HEK293 (cell line): Measurements from ENCODE around the gene ZMYM2.

Experiments used
- CTCF ChIA-PET: fragments of 350-600 bp; formaldehyde crosslinking; extraction: SDS; loops from one replicate; lab custom pipeline; 2021; ENCODE audit warnings: antibody characterized with exemption; lab: Yijun Ruan, JAX
- POLR2A ChIA-PET: fragments of 300-600 bp; formaldehyde crosslinking; extraction: SDS; loops from one replicate; lab custom pipeline; 2020; ENCODE audit warnings: antibody characterized with exemption, inconsistent platforms; lab: Yijun Ruan, JAX
- H3K27ac ChIP-seq: fragments of 200-500 bp; sonication (Bioruptor generic); 2 replicates; pipeline ENCODE4 v1.5.1; 2014; ENCODE audit warnings: low read depth, low read length, control low read depth, inconsistent platforms; ENCODE audit errors: extremely low read depth
- H3K36me3 ChIP-seq, 2 experiments: fragments of 200-500 bp in 1 of 2; sonication (Bioruptor generic) in 1 of 2; 1 replicate in 1 of 2; 2 replicates in 1 of 2; pipeline ENCODE4 v1.5.1; 2014 to 2017; ENCODE audit warnings: inconsistent platforms in 2 of 2, low read length in 2 of 2; ENCODE audit not compliant: control insufficient read depth in 2 of 2, insufficient read depth in 1 of 2
- H3K4me1 ChIP-seq: fragments of 200-500 bp; sonication (Bioruptor generic); 2 replicates; pipeline ENCODE4 v1.5.1; 2014; ENCODE audit warnings: mild to moderate bottlenecking, low read length, inconsistent platforms; ENCODE audit not compliant: control insufficient read depth, insufficient read depth
- H3K4me3 ChIP-seq: 2 replicates; pipeline ENCODE4 v1.5.1; 2011; ENCODE audit warnings: low read depth, mild to moderate bottlenecking, control low read depth, low read length, moderate library complexity
- H3K9me3 ChIP-seq: fragments of 200-500 bp; sonication (Bioruptor generic); 2 replicates; pipeline ENCODE4 v1.5.1; 2014; ENCODE audit warnings: low read depth, low read length, inconsistent platforms; ENCODE audit not compliant: control insufficient read depth, insufficient read depth
- CTCF ChIP-seq: fragments of 450-650 bp; formaldehyde crosslinking; IDR thresholded peaks from 2 replicates; pipeline ENCODE4 v1.5.1; 2016; ENCODE audit warnings: missing biosample characterization, missing genetic modification characterization
- IKZF3 ChIP-seq: fragments of 450-650 bp; IDR thresholded peaks from 2 replicates; pipeline ENCODE4 v1.5.0; 2018; ENCODE audit warnings: missing biosample characterization, mild to moderate bottlenecking, missing genetic modification characterization, moderate library complexity
- KLF16 ChIP-seq: fragments of 450-650 bp; formaldehyde crosslinking; IDR thresholded peaks from 2 replicates; pipeline ENCODE4 v1.5.1; 2017; ENCODE audit warnings: missing biosample characterization, missing genetic modification characterization
- PRDM4 ChIP-seq: fragments of 450-650 bp; formaldehyde crosslinking; IDR thresholded peaks from 2 replicates; pipeline ENCODE4 v1.5.1; 2017; ENCODE audit warnings: missing biosample characterization, missing genetic modification characterization
- ZBTB49 ChIP-seq: fragments of 450-650 bp; formaldehyde crosslinking; IDR thresholded peaks from 2 replicates; pipeline ENCODE4 v1.5.1; 2016; ENCODE audit warnings: missing biosample characterization, missing genetic modification characterization, low read depth
- ZBTB8A ChIP-seq: fragments of 450-650 bp; formaldehyde crosslinking; IDR thresholded peaks from 2 replicates; pipeline ENCODE4 v1.5.1; 2016; ENCODE audit warnings: missing biosample characterization, missing genetic modification characterization
- ZFP69B ChIP-seq: fragments of 450-650 bp; formaldehyde crosslinking; IDR thresholded peaks from 2 replicates; pipeline ENCODE4 v1.5.1; 2016; ENCODE audit warnings: missing biosample characterization, missing genetic modification characterization
- ZNF157 ChIP-seq: fragments of 450-650 bp; formaldehyde crosslinking; IDR thresholded peaks from 2 replicates; pipeline ENCODE4 v1.5.1; 2016; ENCODE audit warnings: missing biosample characterization, missing genetic modification characterization
- ZNF184 ChIP-seq: fragments of 450-650 bp; IDR thresholded peaks from 2 replicates; pipeline ENCODE4 v1.5.1; 2018; ENCODE audit warnings: missing biosample characterization, mild to moderate bottlenecking, missing genetic modification characterization
- ZNF302 ChIP-seq: fragments of 450-650 bp; formaldehyde crosslinking; IDR thresholded peaks from 2 replicates; pipeline ENCODE4 v1.5.1; 2016; ENCODE audit warnings: missing biosample characterization, missing genetic modification characterization, low read depth
- ZNF473 ChIP-seq: fragments of 450-650 bp; formaldehyde crosslinking; IDR thresholded peaks from 2 replicates; pipeline ENCODE4 v1.5.1; 2017; ENCODE audit warnings: missing biosample characterization, missing genetic modification characterization
- ZNF513 ChIP-seq: fragments of 450-650 bp; IDR thresholded peaks from 2 replicates; pipeline ENCODE4 v1.5.1; 2018; ENCODE audit warnings: missing biosample characterization, missing genetic modification characterization
- ZNF521 ChIP-seq: fragments of 450-650 bp; formaldehyde crosslinking; IDR thresholded peaks from 2 replicates; pipeline ENCODE4 v1.5.1; 2017; ENCODE audit warnings: missing biosample characterization, mild to moderate bottlenecking, missing genetic modification characterization
- ZNF571 ChIP-seq: fragments of 450-650 bp; formaldehyde crosslinking; IDR thresholded peaks from 2 replicates; pipeline ENCODE4 v1.5.0; 2017; ENCODE audit warnings: missing biosample characterization, missing genetic modification characterization
- ZNF580 ChIP-seq: fragments of 450-650 bp; formaldehyde crosslinking; IDR thresholded peaks from 2 replicates; pipeline ENCODE4 v1.5.1; 2016; ENCODE audit warnings: missing biosample characterization, missing genetic modification characterization
- ZNF654 ChIP-seq: fragments of 450-650 bp; formaldehyde crosslinking; IDR thresholded peaks from 2 replicates; pipeline ENCODE4 v1.5.1; 2016; ENCODE audit warnings: low read depth, missing biosample characterization, missing genetic modification characterization
- ZSCAN30 ChIP-seq: fragments of 450-650 bp; IDR thresholded peaks from 2 replicates; pipeline ENCODE4 v1.5.1; 2018; ENCODE audit warnings: missing biosample characterization, mild to moderate bottlenecking, missing genetic modification characterization, moderate library complexity

The ZMYM2 gene

GRCh38 chr13:20074966-20075365 is 116.4 kb downstream of the ZMYM2 start:
- no peak overlapping the region for H3K27ac ChIP-seq
- ChIA-PET CTCF (no interaction called here), POLR2A (no interaction called here)
- H3K4me1 ChIP-seq = no peaks in the 10 kb centered on the region
- H3K36me3 ChIP-seq = peaks cover 13 to 51% of the 10 kb centered on the region in 2 experiments; a peak in 2 of 3 replicates
- TF ChIP-seq ZNF302 (no peak), ZNF571 (tag by site-specific recombination) (no peak), IKZF3 (tag by site-specific recombination) (no peak), ZFP69B (tag by site-specific recombination) (no peak), CTCF (tag by site-specific recombination) (no peak), ZNF513 (no peak)
- no peak overlapping the region for H3K4me3 ChIP-seq
- no peaks in the 10 kb centered on the region for H3K9me3 ChIP-seq

- ChIA-PET CTCF (interaction anchor here (0.6 kb wide), 1 partner anchor 39 kb away, joined by 7 read pairs; no protein-coding TSS in a partner anchor), POLR2A (no interaction called here)
- Histone ChIP-seq H3K9me3 (no peaks in the 10 kb centered on the region), H3K4me3 (no peak overlapping the region), H3K27ac (no peak overlapping the region), H3K4me1 (no peaks in the 10 kb centered on the region), H3K36me3 (peaks cover 12 to 40% of the 10 kb centered on the region in 2 experiments; a peak in 2 of 3 replicates)
- TF ChIP-seq ZBTB8A (tag by site-specific recombination) = no peak
- no peak for TF ChIP-seq ZBTB49 (tag by site-specific recombination)
- TF ChIP-seq ZNF521 (tag by site-specific recombination) = no peak
- TF ChIP-seq ZFP69B (tag by site-specific recombination) = no peak
- TF ChIP-seq KLF16 (tag by site-specific recombination) = no peak
- no peak for TF ChIP-seq ZNF184
- TF ChIP-seq PRDM4 (tag by site-specific recombination) = no peak
- no peak for TF ChIP-seq ZNF654 (tag by site-specific recombination)
- TF ChIP-seq ZSCAN30 (tag by site-specific recombination) = no peak
- no peak for TF ChIP-seq ZNF580 (tag by site-specific recombination)
- no peak for TF ChIP-seq ZNF473 (tag by site-specific recombination)
- no peak for TF ChIP-seq ZNF157
These were observed 118.6 kb downstream of the ZMYM2 start for GRCh38 chr13:20077086-20077485.
